Mesodermal cell (in vitro differentiated cells): ENCODE measurements around the gene POLR2L.

Experiments
- H3K27ac ChIP-seq: 2 replicates; pipeline ENCODE4 v1.7.0; 2013; ENCODE audit warnings: mild to moderate bottlenecking, low read depth, low read length, moderate library complexity; ENCODE audit not compliant: severe bottlenecking
- H3K36me3 ChIP-seq: 2 replicates; pipeline ENCODE4 v1.7.1; 2013; ENCODE audit warnings: mild to moderate bottlenecking, low read length, moderate library complexity; ENCODE audit not compliant: control insufficient read depth, insufficient read depth
- H3K4me1 ChIP-seq: one replicate; pipeline ENCODE4 v1.7.1; 2013; ENCODE audit warnings: mild to moderate bottlenecking, low read length; ENCODE audit not compliant: insufficient read depth, control insufficient read depth, poor library complexity, severe bottlenecking
- H3K4me3 ChIP-seq: 2 replicates; pipeline ENCODE4 v1.7.0; 2013; ENCODE audit warnings: low read length, control low read depth, mild to moderate bottlenecking; ENCODE audit not compliant: insufficient read depth, poor library complexity, severe bottlenecking; ENCODE audit errors: extremely low read depth
- H3K9me3 ChIP-seq: 2 replicates; pipeline ENCODE4 v1.7.1; 2013; ENCODE audit warnings: mild to moderate bottlenecking, low read length, moderate library complexity; ENCODE audit not compliant: control insufficient read depth
- WGBS, 2 experiments: methylation state at CpG; one replicate each; pipeline ENCODE4 v1.1.5; 2013; ENCODE audit warnings: missing lambda C conversion rate in 2 of 2; ENCODE audit not compliant: insufficient coverage in 2 of 2; 5-methylcytosine and 5-hydroxymethylcytosine counted together

The POLR2L gene

DNA sequence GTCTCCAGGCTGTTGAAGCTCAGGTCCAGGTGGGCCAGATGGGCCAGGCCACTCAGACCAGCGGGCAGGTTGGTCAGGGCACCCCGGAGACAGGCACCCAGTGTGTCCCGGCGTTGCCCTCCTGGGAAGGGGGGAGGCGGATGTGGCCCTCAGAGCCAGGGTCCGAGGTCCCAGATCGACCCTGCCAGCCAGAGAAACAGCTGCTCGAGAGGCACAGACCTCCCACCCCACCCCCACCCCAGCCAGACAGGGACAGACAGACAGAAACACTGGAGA, 38.9 kb downstream of the POLR2L start:
- H3K27ac ChIP-seq: no peak overlapping the region
- 91 to 100% methylated on average over 1 to 5 of the region's 8 CpGs for WGBS, 2 experiments
- peaks cover 15% of the 10 kb centered on the region for H3K4me1 ChIP-seq
- H3K36me3 ChIP-seq: peaks cover 36% of the 10 kb centered on the region
- no peaks in the 10 kb centered on the region for H3K9me3 ChIP-seq
- H3K4me3 ChIP-seq: peak overlapping the region; percentile 58

DNA sequence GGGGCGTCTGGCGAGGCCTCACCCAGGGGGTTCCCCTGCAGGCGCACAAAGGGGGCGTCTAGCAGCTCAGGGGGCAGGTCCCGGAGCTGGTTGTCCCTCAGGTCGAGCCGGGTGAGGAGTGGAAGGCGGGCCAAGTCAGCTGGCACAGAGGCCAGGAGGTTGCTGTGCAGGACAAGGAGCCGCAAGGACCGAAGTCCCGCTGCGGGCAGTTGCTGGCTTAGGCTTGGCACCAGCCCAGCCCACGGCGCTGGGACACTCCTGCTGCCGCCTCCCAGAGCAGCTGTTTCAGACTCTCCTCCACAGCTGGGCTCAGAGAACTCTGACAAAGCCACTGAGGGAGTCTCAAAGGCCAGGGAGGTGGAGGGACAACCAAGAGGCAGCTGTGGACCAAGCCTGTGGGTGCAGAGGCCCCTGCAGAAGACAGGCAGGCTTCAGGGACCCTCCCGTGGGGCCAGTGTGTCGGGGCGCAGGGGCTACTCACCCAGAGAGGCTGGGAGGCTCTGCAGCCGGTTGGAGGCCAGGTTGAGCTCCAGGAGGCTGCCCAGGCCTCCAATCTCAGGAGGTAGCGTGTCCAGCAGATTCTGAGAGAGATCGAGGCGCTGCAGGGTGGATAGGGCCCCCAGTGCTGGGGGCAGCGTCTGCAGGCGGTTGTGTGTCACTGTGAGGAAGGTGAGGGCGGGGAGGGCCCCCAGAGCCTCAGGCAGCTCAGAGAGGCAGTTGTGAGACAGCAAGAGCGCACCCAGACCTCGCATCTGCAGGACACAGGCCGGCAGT, 39.4 kb downstream of the POLR2L start:
- Histone ChIP-seq H3K27ac (no peak overlapping the region), H3K36me3 (peaks cover 36% of the 10 kb centered on the region), H3K4me1 (peaks cover 15% of the 10 kb centered on the region), H3K4me3 (no peak overlapping the region), H3K9me3 (no peaks in the 10 kb centered on the region)
- 94% methylated on average over 28 of the region's 28 CpGs for WGBS, 2 experiments

DNA sequence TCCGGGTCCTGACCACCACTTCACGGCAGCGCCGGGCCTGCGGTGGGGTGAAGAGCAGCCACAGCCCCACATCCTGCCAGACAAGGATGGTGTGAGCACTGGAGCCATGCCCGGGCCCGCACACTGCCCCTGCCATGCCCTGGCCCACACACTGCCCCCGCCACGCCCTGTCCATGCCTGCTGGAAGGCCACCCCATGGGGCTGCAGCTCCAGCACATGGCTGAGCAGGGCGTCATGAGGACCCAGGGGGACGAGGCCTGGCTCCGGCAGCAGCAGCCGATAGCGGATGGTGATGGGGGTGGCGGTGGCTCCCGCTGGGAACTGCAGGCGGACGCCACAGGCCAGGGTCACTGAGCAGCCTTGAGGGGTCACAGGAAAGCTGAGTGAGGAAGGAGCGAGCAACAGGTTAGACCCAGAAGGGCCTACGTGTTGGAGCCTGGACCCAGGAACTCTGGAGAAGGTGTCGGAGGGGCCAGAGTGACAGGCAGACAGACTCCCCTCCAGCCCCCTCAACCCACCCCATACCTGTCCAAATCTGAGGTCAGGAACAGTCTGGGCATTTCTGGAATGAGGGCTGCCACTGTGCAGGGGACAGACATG, 40.2 kb downstream of the POLR2L start:
- Histone ChIP-seq H3K27ac (no peak overlapping the region), H3K4me3 (no peak overlapping the region), H3K36me3 (peaks cover 36% of the 10 kb centered on the region), H3K4me1 (peaks cover 15% of the 10 kb centered on the region), H3K9me3 (no peaks in the 10 kb centered on the region)
- 95 to 97% methylated on average over 19 to 20 of the region's 21 CpGs for WGBS, 2 experiments

- Histone ChIP-seq H3K4me3 (no peak overlapping the region), H3K36me3 (peaks cover 36% of the 10 kb centered on the region), H3K27ac (no peak overlapping the region), H3K9me3 (no peaks in the 10 kb centered on the region), H3K4me1 (peaks cover 23% of the 10 kb centered on the region)
- 95 to 96% methylated on average over 18 to 19 of the region's 20 CpGs for WGBS, 2 experiments
These were observed 41.1 kb downstream of the POLR2L start for GRCh38 chr11:801097-801780.

DNA sequence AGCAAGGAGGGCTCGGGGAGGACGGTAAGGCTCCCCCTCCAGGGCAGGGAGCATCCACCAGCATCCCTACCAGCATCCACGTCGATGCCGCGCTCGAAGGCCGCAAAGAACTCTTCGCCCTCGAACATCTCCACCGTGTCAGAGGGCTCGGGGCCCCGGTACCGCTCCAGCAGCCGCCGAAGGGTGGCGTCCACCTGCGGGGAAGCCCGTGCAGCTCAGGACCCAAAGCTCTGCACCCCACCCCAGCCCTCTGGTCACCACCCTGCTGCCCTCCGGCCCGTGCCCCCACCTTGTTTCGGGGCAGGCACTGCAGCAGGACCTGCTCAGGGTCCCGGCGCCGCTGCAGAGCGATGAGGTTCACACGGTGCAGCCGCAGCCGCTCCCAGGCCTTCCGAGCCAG, 41.9 kb downstream of the POLR2L start:
- WGBS, 2 experiments: 95 to 97% methylated on average over 22 to 28 of the region's 30 CpGs
- Histone ChIP-seq H3K4me3 (no peak overlapping the region), H3K4me1 (peaks cover 28% of the 10 kb centered on the region), H3K9me3 (no peaks in the 10 kb centered on the region), H3K27ac (no peak overlapping the region), H3K36me3 (peaks cover 36% of the 10 kb centered on the region)

- no peak overlapping the region for H3K27ac ChIP-seq
- H3K4me3 ChIP-seq: no peak overlapping the region
- H3K4me1 ChIP-seq: peaks cover 28% of the 10 kb centered on the region
- no peaks in the 10 kb centered on the region for H3K9me3 ChIP-seq
- WGBS, 2 experiments: 96 to 97% methylated on average over 27 to 28 of the region's 32 CpGs
- H3K36me3 ChIP-seq: peaks cover 36% of the 10 kb centered on the region
These were observed 42.5 kb downstream of the POLR2L start for GRCh38 chr11:799641-800316.

DNA sequence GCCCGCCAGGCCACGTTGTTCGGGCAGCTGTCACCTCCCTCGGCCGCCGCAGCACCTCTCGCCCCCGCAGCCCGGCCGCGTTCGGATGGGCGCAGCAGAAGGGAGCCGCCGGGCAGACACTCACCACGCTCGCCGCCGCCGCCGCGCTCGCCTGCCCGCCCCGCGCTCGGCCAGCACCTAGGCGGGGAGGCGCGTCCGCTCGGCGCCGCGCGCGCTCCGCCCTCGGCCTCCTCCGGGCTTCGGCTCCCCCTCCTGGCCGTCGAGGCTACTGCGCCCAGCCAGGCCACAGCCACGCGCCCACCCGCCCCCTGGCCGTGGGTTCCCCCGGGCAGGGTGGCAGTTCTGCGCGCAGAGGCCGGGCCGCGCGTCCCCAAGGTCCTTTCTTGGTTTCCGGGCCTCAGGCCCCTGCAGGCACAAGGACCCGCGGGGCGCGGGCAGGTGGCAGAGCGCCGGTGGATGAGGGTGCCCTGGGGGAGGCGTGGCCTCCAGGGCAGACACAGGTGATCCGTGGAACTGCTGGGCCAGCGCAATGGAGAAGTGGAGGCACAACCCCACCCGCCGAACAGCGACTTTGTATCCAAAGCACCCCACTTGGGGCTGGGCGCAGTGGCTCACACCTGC, 44.1 kb downstream of the POLR2L start, which contains the start of gene SLC25A22:
TSS of gene SLC25A22 (minus strand) at position 189 of the 621 bp plus-strand sequence. CDS start 3,275 bp downstream, outside the sequence.
- Histone ChIP-seq H3K4me1 (peaks cover 15% of the 10 kb centered on the region), H3K9me3 (no peaks in the 10 kb centered on the region), H3K27ac (peak within 1 kb of the TSS; percentile 88), H3K4me3 (peak within 1 kb of the TSS; percentile 71), H3K36me3 (peaks cover 48% of the 10 kb centered on the region)
- 7 to 9% methylated on average over 54 to 69 of the region's 69 CpGs for WGBS, 2 experiments

DNA sequence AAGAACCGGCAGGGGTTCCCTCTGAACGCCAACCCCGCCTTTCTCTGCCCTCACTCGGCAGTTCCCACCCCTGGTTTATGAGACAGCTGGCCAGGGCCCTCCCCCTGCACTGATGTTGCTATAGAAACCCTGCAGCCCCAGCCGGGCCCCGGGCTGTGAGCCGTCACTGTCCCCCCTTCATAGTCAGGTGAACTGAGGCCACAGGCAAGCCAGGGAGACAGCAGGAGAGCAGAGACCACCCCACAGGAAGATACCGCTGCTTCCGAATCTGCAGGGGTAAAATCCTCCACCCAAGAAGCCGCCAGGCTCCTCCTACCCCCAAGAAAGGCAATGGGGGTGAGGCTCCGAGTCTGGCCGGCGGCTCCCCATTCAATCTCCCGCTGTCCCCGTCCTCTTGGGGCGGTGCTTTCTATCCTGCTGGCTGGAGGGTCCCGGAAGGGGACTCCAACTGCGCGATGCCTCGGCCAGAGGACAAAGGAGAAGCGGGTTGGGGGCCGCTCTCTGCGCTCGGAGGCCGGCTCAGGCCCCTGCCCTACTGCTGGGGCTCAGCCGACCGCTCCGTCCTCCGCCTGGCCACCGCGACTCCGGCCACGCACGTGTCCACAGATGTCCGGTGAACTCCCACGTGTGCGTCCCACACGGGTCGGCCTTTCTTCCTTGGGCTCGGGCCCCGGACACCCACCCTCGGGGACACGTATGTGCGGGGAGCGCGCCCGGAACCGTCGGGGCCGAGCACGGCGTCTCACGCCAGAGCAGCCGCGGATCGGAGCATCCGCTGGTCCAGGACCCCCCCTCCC, 44.8 kb downstream of the POLR2L start:
- Histone ChIP-seq H3K4me1 (peaks cover 13% of the 10 kb centered on the region), H3K27ac (peak overlapping the region; percentile 88), H3K36me3 (peaks cover 51% of the 10 kb centered on the region), H3K4me3 (peak overlapping the region; percentile 71), H3K9me3 (no peaks in the 10 kb centered on the region)
- 0% methylated on average over 43 to 55 of the region's 57 CpGs for WGBS, 2 experiments

DNA sequence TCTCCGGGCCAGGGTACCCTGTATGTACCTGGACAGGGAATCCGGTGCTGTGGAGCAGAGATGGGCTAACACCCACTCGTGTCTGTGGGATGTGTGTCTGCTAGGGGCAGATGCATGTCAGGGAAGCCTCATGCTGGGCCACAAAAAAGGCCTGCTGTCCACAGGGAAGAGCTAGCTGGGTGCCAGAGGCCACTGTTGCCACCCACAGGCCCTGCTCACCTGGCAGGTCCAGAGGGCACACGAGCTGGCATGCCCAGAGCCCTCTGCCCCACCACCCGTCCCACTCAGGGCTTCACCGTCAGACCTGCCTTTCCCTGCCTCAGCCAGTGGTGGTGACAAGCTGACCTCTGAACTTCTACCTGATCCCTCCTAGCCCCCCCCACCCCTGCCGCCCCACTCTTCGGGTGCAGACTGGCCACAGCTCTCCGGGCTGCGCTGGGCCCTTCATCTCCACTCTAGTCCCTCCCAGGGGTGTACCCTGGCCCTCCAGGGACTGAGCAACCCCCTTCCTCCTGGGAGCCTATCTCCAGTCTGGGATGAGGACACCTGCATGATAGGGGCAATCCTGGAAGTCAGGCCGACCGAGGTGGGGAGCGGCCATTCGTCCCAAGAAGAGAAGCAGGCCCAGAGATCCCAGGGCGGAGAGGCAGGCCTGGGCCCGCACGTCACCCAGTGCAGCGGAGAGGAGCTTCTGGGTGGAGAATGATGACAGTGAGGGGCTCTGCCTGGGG, 45.6 kb downstream of the POLR2L start:
- Histone ChIP-seq H3K9me3 (no peaks in the 10 kb centered on the region), H3K36me3 (peaks cover 51% of the 10 kb centered on the region), H3K4me3 (peak overlapping the region; percentile 71), H3K27ac (peak overlapping the region; percentile 88), H3K4me1 (peaks cover 13% of the 10 kb centered on the region)
- WGBS, 2 experiments: 47 to 51% methylated on average over 17 to 18 of the region's 18 CpGs
